ELF-1 (cell line): Measurements from ENCODE around the gene ASPHD1.

ENCODE experiments used
- DNase-seq: peaks from one replicate; pipeline ENCODE4 v3.0.0-alpha.2; 2016; ENCODE audit warnings: low read depth, low spot score

Gene ASPHD1

DNA sequence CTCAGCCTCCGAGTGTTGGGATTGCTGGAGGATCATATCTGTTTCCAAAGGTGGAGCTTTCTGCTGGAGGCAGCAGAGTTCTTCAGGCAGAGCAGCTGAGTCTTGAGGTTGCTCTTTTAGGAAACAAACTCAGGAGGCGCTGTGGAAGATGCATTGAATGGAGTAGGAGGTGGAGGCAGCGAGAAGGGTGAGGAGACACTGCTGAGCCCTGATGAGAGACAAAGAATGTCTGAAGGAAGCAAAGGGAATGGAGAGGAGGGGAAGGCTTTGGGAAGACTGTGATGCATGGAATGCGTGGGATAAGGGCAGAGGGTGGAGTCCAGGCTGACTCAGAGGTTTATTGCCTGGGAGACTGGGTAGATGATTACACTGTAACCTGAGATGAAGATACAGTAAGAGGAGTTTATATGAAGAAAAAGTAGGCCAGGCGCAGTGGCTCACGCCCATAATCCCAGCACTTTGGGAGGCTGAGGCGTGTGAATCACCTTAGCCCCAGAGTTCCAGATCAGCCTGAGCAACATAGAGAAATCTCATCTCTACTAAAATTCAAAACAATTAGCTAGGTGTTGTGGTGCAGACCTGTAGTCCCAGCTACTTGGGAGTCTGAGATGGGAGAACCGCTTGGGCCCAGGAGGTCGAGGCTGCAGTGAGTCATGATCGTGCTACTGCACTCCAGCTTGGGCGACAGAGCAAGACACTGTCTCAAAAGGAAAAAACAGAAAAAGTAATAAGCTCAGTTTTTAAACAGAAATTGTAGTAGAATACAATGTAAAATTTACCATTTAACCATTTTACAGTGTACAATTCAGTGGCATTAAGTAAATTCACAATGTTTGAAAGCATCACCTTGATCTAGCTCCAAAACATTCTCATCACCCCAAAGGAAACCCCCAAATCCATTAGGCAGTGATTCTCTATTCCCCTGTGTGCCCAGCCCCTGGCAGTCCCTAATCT is 43.8 kb downstream of the ASPHD1 start:
- peak; percentile 96 for DNase-seq

DNA sequence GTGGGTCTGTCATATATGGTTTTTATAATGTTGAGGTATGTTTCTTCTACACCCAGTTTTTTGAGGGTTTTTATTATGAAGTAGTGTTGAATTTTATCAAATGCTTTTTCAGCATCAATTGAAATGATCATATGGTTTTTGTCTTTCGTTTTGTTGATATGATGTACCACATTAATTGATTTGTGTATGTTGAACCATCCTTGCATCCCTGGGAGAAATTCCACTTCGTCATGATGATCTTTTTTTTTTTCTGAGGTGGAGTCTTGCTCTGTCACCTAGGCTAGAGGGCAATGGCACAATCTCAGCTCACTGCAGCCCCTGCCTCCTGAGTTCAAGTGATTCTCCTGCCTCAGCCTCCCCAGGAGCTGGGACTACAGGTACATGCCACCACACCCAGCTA is 47.6 kb downstream of the ASPHD1 start:
- no peak for DNase-seq

DNA sequence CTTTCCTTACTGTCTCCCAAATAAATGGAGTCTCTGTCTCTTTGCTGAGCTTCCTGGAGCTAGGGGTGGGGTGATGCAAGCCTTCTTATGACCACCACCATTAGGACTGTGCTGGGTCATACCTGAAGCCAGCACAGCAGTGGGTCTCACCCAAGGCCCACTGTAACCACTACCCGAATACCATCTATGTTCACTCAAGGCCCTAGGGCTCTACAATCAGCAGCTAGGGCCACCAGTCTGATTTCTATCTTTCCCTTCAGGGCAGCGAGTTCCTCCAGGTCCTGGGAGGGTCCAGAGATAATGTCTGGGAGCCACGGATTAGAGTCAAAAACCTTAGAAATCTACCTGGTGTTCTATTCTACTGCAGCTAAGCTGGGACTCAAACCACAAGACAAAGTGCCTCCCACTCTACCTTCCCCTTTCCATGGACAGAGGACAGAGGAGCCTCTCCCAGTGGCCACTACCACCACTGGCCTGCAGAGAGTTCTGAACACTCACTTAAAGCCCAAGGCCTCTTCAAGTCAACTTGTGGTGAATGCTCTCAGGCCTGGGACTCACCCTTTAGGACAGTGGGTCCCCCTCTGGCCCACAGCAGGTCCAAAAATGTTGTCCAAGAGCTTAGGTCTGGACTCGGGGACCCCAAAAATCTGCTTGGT is 50.6 kb downstream of the ASPHD1 start:
- no peak for DNase-seq

DNA sequence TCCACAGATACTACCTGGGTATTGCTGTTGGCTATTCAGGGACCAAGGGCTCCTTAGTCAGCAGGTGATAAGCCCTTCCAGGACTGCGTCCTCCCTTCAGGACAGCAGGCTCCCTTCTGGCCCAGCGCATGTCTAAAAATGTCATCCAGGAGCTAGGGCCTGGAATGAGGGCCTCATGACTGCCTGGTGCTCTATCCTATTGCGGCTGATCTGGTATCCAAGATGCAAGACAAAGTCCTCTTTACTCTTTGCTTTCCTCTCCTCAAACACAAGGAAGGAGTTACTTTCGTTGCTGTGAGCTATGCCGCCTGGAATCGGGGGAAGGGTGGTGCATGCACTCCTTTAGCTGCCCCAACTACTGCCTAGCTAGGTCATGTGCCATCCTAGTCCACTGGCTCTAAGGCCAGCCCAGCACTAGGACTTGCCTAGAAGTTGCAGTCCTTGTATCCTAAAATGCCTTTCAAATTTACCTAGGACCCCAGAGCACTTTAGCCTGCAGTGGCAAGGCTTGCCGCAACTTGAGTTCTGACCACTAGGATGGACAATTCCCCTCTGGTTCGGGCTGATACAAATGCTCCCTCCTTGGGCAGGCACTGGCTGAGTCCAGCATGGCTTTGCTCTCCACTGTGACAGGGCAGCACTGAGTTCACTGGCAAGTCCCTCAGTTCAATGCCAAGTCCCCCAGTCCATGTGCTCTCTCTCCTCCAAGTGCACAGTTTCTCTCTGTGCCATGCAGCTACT is 51.5 kb downstream of the ASPHD1 start:
- peak; percentile 26 for DNase-seq
